Measurements from ENCODE around the gene GDF7. TPM values are rescaled to one million over a fixed set of nuclear protein-coding genes. Genes with fewer than 3 reads are reported as not detected.

Gene GDF7
- 0.07 and 0.14 TPM in 2 replicates for total RNA-seq

GRCh38 chr2:20666304-20667150 is at the start of gene GDF7:
Gene GDF7, plus strand, starts transcription at chr2:20667144. Its CDS starts 96 bp downstream, at chr2:20667240.

GRCh38 chr2:20650877-20651730 is 15.8 kb upstream of the GDF7 start, which contains the start of gene HS1BP3:
Gene HS1BP3, minus strand, starts transcription at chr2:20651098. Its CDS starts 35 bp downstream, at chr2:20651063.

Other genes with a start within 250 kb of the GDF7 start
- gene RHOB, start 220.1 kb upstream of the GDF7 start, total RNA-seq = 92.3 and 100 TPM in 2 replicates
- 22.4 and 22.9 TPM in 2 replicates for gene HS1BP3, start 16.0 kb upstream of the GDF7 start, total RNA-seq
- gene LDAH, start 156.0 kb downstream of the GDF7 start, total RNA-seq = 11.5 and 18.6 TPM in 2 replicates

Data from airway epithelial cell (primary cell).